Epithelial cell of esophagus (primary cell): ENCODE data around the gene TTC21A.

Experiments
- DNase-seq: peaks from one replicate; pipeline ENCODE4 v3.0.0; 2010; ENCODE audit warnings: low read depth
- H3K4me3 ChIP-seq: 2 replicates; pipeline ENCODE4 v1.5.1; 2011; ENCODE audit warnings: mild to moderate bottlenecking, low read length, control low read depth
- TF ChIP-seq, protein P1 (sequence below): IDR thresholded peaks from 2 replicates; pipeline ENCODE4 v1.5.1; 2011; ENCODE audit warnings: low read depth, mild to moderate bottlenecking, low read length, control low read depth, inconsistent platforms; ENCODE audit not compliant: insufficient read depth; ENCODE audit errors: missing control alignments

Gene TTC21A

DNA sequence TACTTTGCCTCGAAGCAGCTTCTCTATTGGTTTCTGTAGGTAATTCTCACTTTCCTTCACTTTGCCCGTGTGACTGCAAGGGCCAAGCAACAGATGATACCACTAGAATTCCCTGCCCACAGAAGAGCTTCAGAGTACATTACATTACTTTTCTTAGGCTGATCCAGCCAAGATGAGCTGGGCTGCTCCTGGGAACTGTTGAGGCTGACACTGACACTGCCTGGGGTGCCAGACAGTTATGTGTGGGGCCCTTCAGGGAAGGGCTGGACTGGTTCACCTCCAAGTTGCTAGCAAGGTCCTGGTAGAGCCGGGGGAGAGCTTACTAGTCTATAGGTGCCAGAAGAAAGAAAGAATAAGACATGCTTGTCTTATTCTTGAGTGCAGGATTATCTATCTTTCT is 19.0 kb upstream of the TTC21A start:
- H3K4me3 ChIP-seq = no peak overlapping the region
- TF ChIP-seq, protein P1, sequence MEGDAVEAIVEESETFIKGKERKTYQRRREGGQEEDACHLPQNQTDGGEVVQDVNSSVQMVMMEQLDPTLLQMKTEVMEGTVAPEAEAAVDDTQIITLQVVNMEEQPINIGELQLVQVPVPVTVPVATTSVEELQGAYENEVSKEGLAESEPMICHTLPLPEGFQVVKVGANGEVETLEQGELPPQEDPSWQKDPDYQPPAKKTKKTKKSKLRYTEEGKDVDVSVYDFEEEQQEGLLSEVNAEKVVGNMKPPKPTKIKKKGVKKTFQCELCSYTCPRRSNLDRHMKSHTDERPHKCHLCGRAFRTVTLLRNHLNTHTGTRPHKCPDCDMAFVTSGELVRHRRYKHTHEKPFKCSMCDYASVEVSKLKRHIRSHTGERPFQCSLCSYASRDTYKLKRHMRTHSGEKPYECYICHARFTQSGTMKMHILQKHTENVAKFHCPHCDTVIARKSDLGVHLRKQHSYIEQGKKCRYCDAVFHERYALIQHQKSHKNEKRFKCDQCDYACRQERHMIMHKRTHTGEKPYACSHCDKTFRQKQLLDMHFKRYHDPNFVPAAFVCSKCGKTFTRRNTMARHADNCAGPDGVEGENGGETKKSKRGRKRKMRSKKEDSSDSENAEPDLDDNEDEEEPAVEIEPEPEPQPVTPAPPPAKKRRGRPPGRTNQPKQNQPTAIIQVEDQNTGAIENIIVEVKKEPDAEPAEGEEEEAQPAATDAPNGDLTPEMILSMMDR = no peak

DNA sequence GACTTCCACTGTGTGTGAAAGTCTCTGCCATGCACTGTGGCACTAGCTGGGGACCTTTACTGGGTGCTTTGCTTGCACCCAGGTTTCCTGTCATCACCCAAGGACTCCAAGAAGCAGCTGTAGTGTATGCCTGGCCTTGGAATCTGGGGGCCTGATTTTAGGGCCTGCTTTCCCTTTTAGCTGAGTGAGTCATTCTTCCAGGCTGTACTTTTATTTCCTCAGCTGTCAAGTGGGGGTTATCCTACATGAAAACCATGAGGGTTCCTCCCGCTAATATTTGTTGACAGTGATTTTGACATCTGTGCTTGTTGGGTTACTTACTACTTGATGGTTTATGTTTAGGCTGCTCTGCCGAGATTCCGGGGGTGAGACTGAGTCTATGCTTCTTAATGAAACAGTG is 18.6 kb upstream of the TTC21A start:
- no peak for DNase-seq
- TF ChIP-seq, protein P1 = no peak
- H3K4me3 ChIP-seq = no peak overlapping the region

More for the DNA sequence above, 19.0 kb upstream of the TTC21A start:
- no peak for DNase-seq

DNA sequence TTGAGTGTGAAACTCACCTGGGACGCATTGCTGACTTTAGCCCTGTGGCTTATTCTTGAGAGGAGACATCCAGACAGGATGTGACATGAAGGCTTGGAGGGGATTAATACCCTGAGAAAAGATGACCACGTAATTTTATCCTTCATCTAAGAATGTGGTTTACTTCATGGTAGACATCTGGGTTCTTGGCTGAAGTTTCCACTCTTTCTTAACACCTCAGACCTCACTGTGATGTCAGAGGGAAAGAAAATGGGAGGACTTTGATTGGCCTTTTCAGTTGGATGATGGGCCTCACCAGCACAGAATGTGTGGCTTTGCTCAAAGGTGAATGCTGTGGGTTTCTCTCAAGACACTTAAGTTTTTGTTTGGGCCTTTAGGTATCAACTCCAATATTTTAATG is 16.6 kb upstream of the TTC21A start:
- TF ChIP-seq, protein P1 = no peak
- no peak for DNase-seq
- no peak overlapping the region for H3K4me3 ChIP-seq

DNA sequence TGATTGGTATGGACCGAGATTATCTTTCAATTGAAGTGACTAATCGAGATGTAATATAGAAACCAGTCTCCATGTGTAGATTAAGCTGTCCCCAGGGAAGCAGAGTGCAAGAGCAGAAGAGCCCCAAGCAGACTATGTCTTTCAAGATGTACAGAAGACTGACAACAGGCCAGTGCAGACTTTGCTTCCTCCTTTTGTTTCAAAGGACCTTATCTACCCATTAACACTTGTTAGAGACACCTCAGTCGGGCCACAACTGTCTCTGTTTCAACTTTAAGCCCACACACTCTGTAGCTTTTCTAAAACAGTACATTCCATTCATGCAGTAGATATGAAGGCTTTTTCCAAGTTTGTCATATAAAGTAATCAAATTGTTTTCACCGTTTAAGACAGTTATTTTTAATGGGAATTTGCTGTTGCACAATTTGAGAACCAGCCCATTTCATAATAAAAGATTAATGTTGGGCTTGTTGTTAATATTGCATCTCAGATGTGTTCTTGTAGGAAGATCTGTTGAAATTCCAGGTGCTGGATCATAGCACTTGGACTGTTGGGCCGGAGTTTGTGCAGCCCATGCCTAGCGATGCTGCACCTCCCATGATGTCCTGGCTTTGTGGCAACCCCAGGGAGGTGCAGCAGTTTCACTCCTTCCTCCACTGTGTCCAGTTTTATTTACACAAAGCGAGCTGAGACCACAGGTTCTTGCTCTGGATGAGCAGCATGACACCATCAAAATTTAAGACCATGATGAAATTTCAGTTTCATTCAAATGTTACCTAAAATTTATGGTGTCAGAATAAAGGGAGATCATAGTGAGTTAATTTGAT is 12.4 kb upstream of the TTC21A start:
- DNase-seq = no peak
- H3K4me3 ChIP-seq = no peak overlapping the region
- TF ChIP-seq, protein P1 = no peak

DNA sequence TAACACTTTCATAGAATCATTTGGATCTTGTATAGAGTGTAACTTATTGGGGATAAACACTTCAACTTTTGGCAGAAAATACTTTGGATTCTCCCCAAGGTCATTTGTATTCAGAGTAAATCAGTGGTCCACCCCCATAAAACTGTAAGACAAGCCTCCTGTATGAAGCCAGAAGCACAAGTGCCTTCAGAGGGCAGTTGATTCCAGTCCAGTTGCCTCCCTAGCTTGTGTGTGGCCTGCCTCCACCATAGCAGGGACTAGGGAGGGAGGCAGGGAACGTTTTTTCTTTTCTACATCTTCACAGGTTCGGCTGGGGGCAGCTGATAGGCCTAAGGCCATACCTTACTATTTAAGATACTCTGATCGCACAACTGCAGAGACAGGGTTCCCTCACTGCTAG is 11.7 kb upstream of the TTC21A start:
- H3K4me3 ChIP-seq = no peak overlapping the region
- no peak for DNase-seq
- TF ChIP-seq, protein P1 = no peak

DNA sequence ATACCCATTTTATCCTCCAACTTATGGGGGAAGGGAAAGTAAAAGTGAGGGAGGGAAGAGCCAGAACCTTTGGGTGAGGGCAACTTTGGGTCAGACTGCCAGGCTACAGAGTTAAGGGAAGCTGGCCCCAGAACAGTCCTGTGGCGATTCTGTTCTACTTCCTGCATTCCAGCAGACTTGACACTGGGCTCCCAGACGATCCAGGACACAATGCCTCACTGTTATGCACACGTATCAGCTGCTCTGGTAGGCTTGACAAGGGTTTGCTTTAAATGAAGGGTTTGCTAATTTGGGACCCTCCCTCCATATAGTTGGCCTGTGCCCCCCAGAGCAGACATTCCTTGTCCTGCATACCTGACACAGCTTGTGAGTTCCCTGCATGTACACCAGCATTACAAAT is 10.7 kb upstream of the TTC21A start:
- TF ChIP-seq, protein P1 = no peak
- DNase-seq = no peak
- no peak overlapping the region for H3K4me3 ChIP-seq
